ENCODE measurements around the gene UTP20. TPM values are rescaled to one million over a fixed set of nuclear protein-coding genes. Genes with fewer than 3 reads are reported as not detected.

UTP20 gene
- total RNA-seq, 4 donors from 2014 or later, result 10.4 to 15.9 (median 13.1) TPM

- H3K36me3 ChIP-seq, result peaks cover 0 to 100% (median 0%) of the 10 kb centered on the region in 3 donors
- TF ChIP-seq EP300 (IDR thresholded peaks at IDR 0.05) (no peak), POLR2A (IDR thresholded peaks at IDR 0.05) (no peak)
- TF ChIP-seq, protein P1, sequence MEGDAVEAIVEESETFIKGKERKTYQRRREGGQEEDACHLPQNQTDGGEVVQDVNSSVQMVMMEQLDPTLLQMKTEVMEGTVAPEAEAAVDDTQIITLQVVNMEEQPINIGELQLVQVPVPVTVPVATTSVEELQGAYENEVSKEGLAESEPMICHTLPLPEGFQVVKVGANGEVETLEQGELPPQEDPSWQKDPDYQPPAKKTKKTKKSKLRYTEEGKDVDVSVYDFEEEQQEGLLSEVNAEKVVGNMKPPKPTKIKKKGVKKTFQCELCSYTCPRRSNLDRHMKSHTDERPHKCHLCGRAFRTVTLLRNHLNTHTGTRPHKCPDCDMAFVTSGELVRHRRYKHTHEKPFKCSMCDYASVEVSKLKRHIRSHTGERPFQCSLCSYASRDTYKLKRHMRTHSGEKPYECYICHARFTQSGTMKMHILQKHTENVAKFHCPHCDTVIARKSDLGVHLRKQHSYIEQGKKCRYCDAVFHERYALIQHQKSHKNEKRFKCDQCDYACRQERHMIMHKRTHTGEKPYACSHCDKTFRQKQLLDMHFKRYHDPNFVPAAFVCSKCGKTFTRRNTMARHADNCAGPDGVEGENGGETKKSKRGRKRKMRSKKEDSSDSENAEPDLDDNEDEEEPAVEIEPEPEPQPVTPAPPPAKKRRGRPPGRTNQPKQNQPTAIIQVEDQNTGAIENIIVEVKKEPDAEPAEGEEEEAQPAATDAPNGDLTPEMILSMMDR (IDR thresholded peaks at IDR 0.05), result no peak
- H3K27me3 ChIP-seq, result no peaks in the 10 kb centered on the region
- no peak for DNase-seq (ENCODE audit: low spot score in 2 of 2)
- no peak overlapping the region for H3K4me3 ChIP-seq
- 82 to 86% methylated on average over 3 of the region's 3 CpGs for WGBS, 2 donors
- H3K9me3 ChIP-seq, result peaks cover 0 to 4% (median 0%) of the 10 kb centered on the region in 4 donors
- no peak overlapping the region for H3K27ac ChIP-seq
- H3K4me1 ChIP-seq, result no peaks in the 10 kb centered on the region
These were observed 64.0 kb downstream of the UTP20 start for GRCh38 chr12:101343893-101344292.

GRCh38 chr12:101351682-101352081 is 71.8 kb downstream of the UTP20 start:
- Histone ChIP-seq H3K4me3 (no peak overlapping the region), H3K9me3 (peaks cover 0 to 4% (median 0%) of the 10 kb centered on the region in 4 donors), H3K27me3 (no peaks in the 10 kb centered on the region), H3K4me1 (no peaks in the 10 kb centered on the region), H3K27ac (no peak overlapping the region), H3K36me3 (peaks cover 0 to 91% (median 16%) of the 10 kb centered on the region in 3 donors)
- WGBS, 2 donors, result 97% methylated on average over 4 of the region's 4 CpGs
- DNase-seq (ENCODE audit: low spot score in 2 of 2), result no peak
- TF ChIP-seq, protein P1 (IDR thresholded peaks at IDR 0.05), result no peak
- TF ChIP-seq POLR2A (IDR thresholded peaks at IDR 0.05) (no peak), EP300 (IDR thresholded peaks at IDR 0.05) (no peak)

DNA sequence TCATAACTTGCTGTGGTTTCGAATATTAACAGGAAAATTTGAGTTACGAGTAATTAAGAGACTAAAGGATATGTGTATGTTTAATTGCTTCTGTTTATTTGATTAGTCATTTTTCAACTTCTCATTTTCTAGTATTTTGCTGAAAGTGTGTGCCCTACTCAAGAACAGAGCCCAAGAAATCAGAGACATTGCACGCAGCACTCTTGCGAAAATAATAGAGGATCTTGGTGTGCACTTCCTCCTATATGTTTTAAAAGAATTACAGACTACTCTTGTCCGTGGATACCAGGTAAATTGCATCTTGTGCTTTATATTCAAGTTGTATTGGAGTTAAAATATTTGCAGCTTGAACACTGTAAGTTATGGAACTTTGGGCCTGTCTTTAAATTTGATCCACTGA is 76.9 kb downstream of the UTP20 start:
- H3K27me3 ChIP-seq, result no peaks in the 10 kb centered on the region
- TF ChIP-seq, protein P1 (IDR thresholded peaks at IDR 0.05), result no peak
- TF ChIP-seq EP300 (IDR thresholded peaks at IDR 0.05) (no peak), POLR2A (IDR thresholded peaks at IDR 0.05) (no peak)
- H3K36me3 ChIP-seq, result peaks cover 0 to 90% (median 12%) of the 10 kb centered on the region in 3 donors
- H3K9me3 ChIP-seq, result no peaks in the 10 kb centered on the region
- no peaks in the 10 kb centered on the region for H3K4me1 ChIP-seq
- 90% methylated on average over 5 of the region's 5 CpGs for WGBS, 2 donors
- no peak overlapping the region for H3K4me3 ChIP-seq
- DNase-seq (ENCODE audit: low spot score in 2 of 2), result no peak
- no peak overlapping the region for H3K27ac ChIP-seq

DNA sequence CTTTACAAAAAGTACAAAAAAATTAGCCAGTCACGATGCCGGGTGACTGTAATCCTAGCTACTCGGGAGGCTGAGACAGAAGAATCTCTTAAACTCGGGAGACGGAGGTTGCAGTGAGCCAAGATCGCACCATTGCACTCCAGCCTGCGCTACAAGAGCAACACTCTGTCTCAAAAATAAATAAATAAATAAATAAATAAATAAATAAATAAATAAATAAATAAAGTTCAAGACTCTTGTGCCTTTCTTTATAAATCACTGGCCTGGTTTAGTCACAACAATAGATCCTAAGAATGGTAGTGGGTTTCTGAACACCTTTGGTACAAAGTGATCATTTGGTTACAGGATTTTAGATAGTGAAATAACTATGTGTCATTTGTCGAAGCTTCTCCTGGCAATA is 81.5 kb downstream of the UTP20 start:
- 85 to 95% methylated on average over 8 of the region's 8 CpGs for WGBS, 2 donors
- TF ChIP-seq, protein P1 (IDR thresholded peaks at IDR 0.05), result no peak
- no peak overlapping the region for H3K4me3 ChIP-seq

GRCh38 chr12:101368016-101368415 is 88.1 kb downstream of the UTP20 start:
- no peak overlapping the region for H3K27ac ChIP-seq
- H3K4me1 ChIP-seq, result no peaks in the 10 kb centered on the region
- 95 to 96% methylated on average over 6 of the region's 6 CpGs for WGBS, 2 donors
- no peak overlapping the region for H3K4me3 ChIP-seq
- DNase-seq (ENCODE audit: low spot score in 2 of 2), result no peak
- H3K36me3 ChIP-seq, result peaks cover 5 to 99% (median 5%) of the 10 kb centered on the region in 3 donors
- no peaks in the 10 kb centered on the region for H3K9me3 ChIP-seq
- H3K27me3 ChIP-seq, result no peaks in the 10 kb centered on the region
- no peak for TF ChIP-seq POLR2A (IDR thresholded peaks at IDR 0.05)
- TF ChIP-seq, protein P1 (IDR thresholded peaks at IDR 0.05), result no peak
- no peak for TF ChIP-seq EP300 (IDR thresholded peaks at IDR 0.05)

More for the DNA sequence above, 81.5 kb downstream of the UTP20 start:
- Histone ChIP-seq H3K9me3 (no peaks in the 10 kb centered on the region), H3K27me3 (no peaks in the 10 kb centered on the region), H3K27ac (no peak overlapping the region), H3K36me3 (peaks cover 0 to 97% (median 5%) of the 10 kb centered on the region in 3 donors), H3K4me1 (no peaks in the 10 kb centered on the region)
- no peak for DNase-seq (ENCODE audit: low spot score in 2 of 2)

Measured in tibial nerve (tissue), 4 donors.